Measurements from ENCODE around the gene HIGD1C. TPM values are rescaled to one million over a fixed set of nuclear protein-coding genes. Genes with fewer than 3 reads are reported as not detected.

Gene HIGD1C
- total RNA-seq, 1 donor from 2014 or later: not detected

GRCh38 chr12:51005030-51005429 is 52.7 kb downstream of the HIGD1C start:
- no peaks in the 10 kb centered on the region for H3K27me3 Mint-ChIP-seq
- CTCF ChIA-PET: no interaction called here

GRCh38 chr12:51005671-51006070 is 53.3 kb downstream of the HIGD1C start:
- CTCF ChIA-PET: no interaction called here
- POLR2A ChIA-PET: no interaction called here
- no peaks in the 10 kb centered on the region for H3K9me3 Mint-ChIP-seq
- H3K27me3 Mint-ChIP-seq: no peaks in the 10 kb centered on the region
- TF ChIP-seq CTCF (IDR thresholded peaks at IDR 0.05): no peak
- no peak overlapping the region for H3K4me3 Mint-ChIP-seq
- no peak for DNase-seq
- no peak overlapping the region for H3K27ac Mint-ChIP-seq
- intact Hi-C loops (cut with micrococcal nuclease): no loop called here
- no peak for ATAC-seq (ENCODE audit: low read depth)
- H3K36me3 Mint-ChIP-seq (ENCODE audit: low read depth): peaks cover 46% of the 10 kb centered on the region
- peaks cover 14% of the 10 kb centered on the region for H3K4me1 Mint-ChIP-seq

More at GRCh38 chr12:51005030-51005429, 52.7 kb downstream of the HIGD1C start:
- TF ChIP-seq CTCF (IDR thresholded peaks at IDR 0.05): no peak
- no peak overlapping the region for H3K27ac Mint-ChIP-seq
- intact Hi-C loops (cut with micrococcal nuclease): no loop called here
- POLR2A ChIA-PET: no interaction called here
- ATAC-seq (ENCODE audit: low read depth) (no peak), DNase-seq (no peak)
- peaks cover 52% of the 10 kb centered on the region for H3K36me3 Mint-ChIP-seq (ENCODE audit: low read depth)
- no peaks in the 10 kb centered on the region for H3K9me3 Mint-ChIP-seq
- H3K4me1 Mint-ChIP-seq: peaks cover 14% of the 10 kb centered on the region
- no peak overlapping the region for H3K4me3 Mint-ChIP-seq

GRCh38 chr12:51008329-51009055 is 56.1 kb downstream of the HIGD1C start:
- no peak for DNase-seq
- no peaks in the 10 kb centered on the region for H3K27me3 Mint-ChIP-seq
- intact Hi-C loops (cut with micrococcal nuclease): loop anchor here (2.0 kb wide), 1 partner anchor 16 kb away; no protein-coding TSS in a partner anchor
- ATAC-seq (ENCODE audit: low read depth): no peak
- peaks cover 39% of the 10 kb centered on the region for H3K36me3 Mint-ChIP-seq (ENCODE audit: low read depth)
- H3K27ac Mint-ChIP-seq: peak overlapping the region; percentile 63
- H3K4me3 Mint-ChIP-seq: peak overlapping the region; percentile 63
- TF ChIP-seq CTCF (IDR thresholded peaks at IDR 0.05): no peak
- no peaks in the 10 kb centered on the region for H3K9me3 Mint-ChIP-seq
- ChIA-PET POLR2A (interaction anchor here (0.6 to 1.4 kb wide), 4 partner anchors 13 to 244 kb away, joined by 3 to 4 read pairs (median 3); partner anchors contain the start of genes ATF1 and DAZAP2), CTCF (no interaction called here)
- H3K4me1 Mint-ChIP-seq: peaks cover 14% of the 10 kb centered on the region

GRCh38 chr12:51009056-51009440 is 56.7 kb downstream of the HIGD1C start:
- peak overlapping the region; percentile 63 for H3K4me3 Mint-ChIP-seq
- ChIA-PET POLR2A (interaction anchor here (0.6 to 1.4 kb wide), 4 partner anchors 12 to 245 kb away, joined by 3 to 4 read pairs (median 3); partner anchors contain the start of genes ATF1 and DAZAP2), CTCF (interaction anchor here (0.9 kb wide), 1 partner anchor 19 kb away, joined by 4 read pairs; no protein-coding TSS in a partner anchor)
- intact Hi-C loops (cut with micrococcal nuclease): loop anchor here (2.0 kb wide), 1 partner anchor 16 kb away; no protein-coding TSS in a partner anchor
- H3K27ac Mint-ChIP-seq: peak overlapping the region; percentile 63
- H3K36me3 Mint-ChIP-seq (ENCODE audit: low read depth): peaks cover 35% of the 10 kb centered on the region
- no peaks in the 10 kb centered on the region for H3K9me3 Mint-ChIP-seq
- no peaks in the 10 kb centered on the region for H3K27me3 Mint-ChIP-seq
- H3K4me1 Mint-ChIP-seq: peaks cover 14% of the 10 kb centered on the region
- DNase-seq: no peak
- no peak for TF ChIP-seq CTCF (IDR thresholded peaks at IDR 0.05)
- peak; percentile 68 for ATAC-seq (ENCODE audit: low read depth)

DNA sequence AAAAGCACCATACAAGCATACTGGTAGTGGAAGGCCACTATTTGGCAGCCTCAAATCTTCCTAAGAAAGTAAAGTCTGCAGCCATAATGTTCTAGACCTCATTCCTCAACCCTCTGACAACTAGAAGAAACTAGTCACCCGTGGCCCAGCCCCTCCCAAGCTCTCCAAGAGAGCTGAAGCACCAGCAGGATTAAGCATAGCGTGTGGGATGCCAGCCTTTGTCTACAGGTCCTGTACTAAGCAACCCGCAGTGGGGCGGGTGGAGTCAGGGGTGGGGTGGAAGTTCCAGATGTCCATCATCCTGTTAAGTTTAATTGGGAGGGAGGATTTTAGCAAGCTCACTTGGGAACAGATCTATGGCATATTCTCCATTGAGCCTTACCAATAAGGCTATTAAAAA is 59.6 kb downstream of the HIGD1C start:
- H3K36me3 Mint-ChIP-seq (ENCODE audit: low read depth): peaks cover 13% of the 10 kb centered on the region
- DNase-seq (no peak), ATAC-seq (ENCODE audit: low read depth) (no peak)
- ChIA-PET CTCF (no interaction called here), POLR2A (no interaction called here)
- no peak overlapping the region for H3K4me3 Mint-ChIP-seq
- no peaks in the 10 kb centered on the region for H3K9me3 Mint-ChIP-seq
- peaks cover 14% of the 10 kb centered on the region for H3K4me1 Mint-ChIP-seq
- H3K27me3 Mint-ChIP-seq: no peaks in the 10 kb centered on the region
- no peak overlapping the region for H3K27ac Mint-ChIP-seq
- intact Hi-C loops (cut with micrococcal nuclease): no loop called here
- TF ChIP-seq CTCF (IDR thresholded peaks at IDR 0.05): no peak

Measured in activated B cell treated with CpG ODN at 0.5 μM for 24 hours (primary cell).